Left ventricle myocardium superior (tissue), 1 donor: ENCODE measurements around the gene AP1M2. TPM values are rescaled to one million over a fixed set of nuclear protein-coding genes. Genes with fewer than 3 reads are reported as not detected.
"Not testable (repeated sequence)": the region's sequence is repeated elsewhere in the genome, so short reads cannot be mapped to it uniquely, and the experiment has no call there.

Experiments
- ATAC-seq: fragments of 200-7000 bp; cut with Tn5 transposase; one replicate; pipeline ENCODE4 v1.9.1; 2020; ENCODE audit warnings: mild to moderate bottlenecking, moderate library complexity
- DNase-seq: peaks from one replicate; pipeline ENCODE4 v3.0.0-alpha.2; 2020
- intact Hi-C: fragments of 100-400 bp; cut with micrococcal nuclease; formaldehyde crosslinking; loops from one replicate; pipeline ENCODE4 v1.11.0; 2022
- total RNA-seq: library from RNA; stranded (reverse); fragmentation: NEBNext Ultra II Directional; extraction: Animal tissue kit (Norgen Biotek cat#: 25700); gene quantifications from one replicate; pipeline ENCODE4 v1.2.1, GENCODE V29; 2021
- donor health status: DM: no; HTN: yes; CAD: no; lungs with severe emphysema.

Gene AP1M2
- total RNA-seq, 1 donor from 2014 or later: not detected

GRCh38 chr19:10549733-10550132 is 37.4 kb downstream of the AP1M2 start:
- DNase-seq (no peak), ATAC-seq (no peak)
- intact Hi-C loops: no loop called here

- DNase-seq: no peak
- intact Hi-C loops: no loop called here
- ATAC-seq: no peak
Observed at GRCh38 chr19:10548746-10549276, 38.3 kb downstream of the AP1M2 start.

- intact Hi-C loops: no loop called here
- no peak for DNase-seq
- no peak for ATAC-seq
Observed at GRCh38 chr19:10546817-10547216, 40.3 kb downstream of the AP1M2 start.

GRCh38 chr19:10544753-10545251 is 42.3 kb downstream of the AP1M2 start:
- no peak for DNase-seq
- intact Hi-C loops: no loop called here
- ATAC-seq: no peak

- intact Hi-C loops: no loop called here
- ATAC-seq (peak; percentile 39), DNase-seq (no peak)
Observed at GRCh38 chr19:10544242-10544752, 42.8 kb downstream of the AP1M2 start.

GRCh38 chr19:10543420-10544241 is 43.5 kb downstream of the AP1M2 start, which contains the start of gene ATG4D:
TSS of gene ATG4D (plus strand) at chr19:10543904. CDS start at chr19:10544091, 187 bp downstream.
- ATAC-seq (peak; percentile 93), DNase-seq (peak; percentile 88)
- intact Hi-C loops: no loop called here

GRCh38 chr19:10543059-10543419 is 44.1 kb downstream of the AP1M2 start:
- intact Hi-C loops: no loop called here

GRCh38 chr19:10539016-10539415 is 48.1 kb downstream of the AP1M2 start:
- DNase-seq, intact Hi-C loops, ATAC-seq: not testable (repeated sequence)

More at GRCh38 chr19:10543059-10543419, 44.1 kb downstream of the AP1M2 start:
- DNase-seq (no peak), ATAC-seq (no peak)

- no peak for DNase-seq
- ATAC-seq: no peak
- intact Hi-C loops: no loop called here
Observed at GRCh38 chr19:10538204-10538983, 48.7 kb downstream of the AP1M2 start.

GRCh38 chr19:10537668-10538067 is 49.4 kb downstream of the AP1M2 start:
- ATAC-seq (no peak), DNase-seq (no peak)
- intact Hi-C loops: no loop called here

GRCh38 chr19:10535613-10536012 is 51.5 kb downstream of the AP1M2 start:
- ATAC-seq (no peak), DNase-seq (no peak)
- intact Hi-C loops: no loop called here

- no peak for DNase-seq
- intact Hi-C loops: no loop called here
- ATAC-seq: peak; percentile 33
Observed at GRCh38 chr19:10533646-10534386, 53.3 kb downstream of the AP1M2 start.

- ATAC-seq (no peak), DNase-seq (no peak)
- intact Hi-C loops: no loop called here
Observed at GRCh38 chr19:10532457-10532856, 54.7 kb downstream of the AP1M2 start.

- ATAC-seq, intact Hi-C loops, DNase-seq: not testable (repeated sequence)
Observed at GRCh38 chr19:10526887-10527286, 60.2 kb downstream of the AP1M2 start.

- no peak for DNase-seq
- intact Hi-C loops: no loop called here
Observed at GRCh38 chr19:10525636-10526035, 61.5 kb downstream of the AP1M2 start.

GRCh38 chr19:10523135-10523636 is 63.9 kb downstream of the AP1M2 start:
- DNase-seq (no peak), ATAC-seq (no peak)
- intact Hi-C loops: no loop called here

More at GRCh38 chr19:10525636-10526035, 61.5 kb downstream of the AP1M2 start:
- ATAC-seq: no peak
